ENCODE results near the gene C1S.
A peak's percentile ranks its signal among the peaks of the same experiment; 100 is the strongest.
"Not testable (repeated sequence)": the region's sequence is repeated elsewhere in the genome, so short reads cannot be mapped to it uniquely, and the experiment has no call there.

C1S gene

GRCh38 chr12:7060353-7060954 is at the start of gene C1S:
Gene C1S, plus strand, starts transcription at chr12:7060718. Its CDS starts 1,195 bp downstream, at chr12:7061913.
- DNase-seq (ENCODE audit: low spot score) = peak; percentile 73

- not testable (repeated sequence) for DNase-seq (ENCODE audit: low spot score)
Measured at GRCh38 chr12:7011398-7011797, 49.1 kb upstream of the C1S start.

GRCh38 chr12:7012024-7012607 is 48.4 kb upstream of the C1S start:
- DNase-seq (ENCODE audit: low spot score) = peak; percentile 94

- DNase-seq (ENCODE audit: low spot score) = no peak
Measured at GRCh38 chr12:7013101-7013500, 47.4 kb upstream of the C1S start.

- no peak for DNase-seq (ENCODE audit: low spot score)
Measured at GRCh38 chr12:7015555-7016370, 44.8 kb upstream of the C1S start.

GRCh38 chr12:7016958-7017571 is 43.5 kb upstream of the C1S start:
- no peak for DNase-seq (ENCODE audit: low spot score)

- no peak for DNase-seq (ENCODE audit: low spot score)
Measured at GRCh38 chr12:7017870-7018349, 42.6 kb upstream of the C1S start.

GRCh38 chr12:7018350-7019042 is 42.0 kb upstream of the C1S start, which contains the start of gene LPCAT3:
Gene LPCAT3, minus strand, starts transcription at chr12:7018476. Its CDS starts 52 bp downstream, at chr12:7018424.
- DNase-seq (ENCODE audit: low spot score) = peak; percentile 96

- DNase-seq (ENCODE audit: low spot score) = peak; percentile 31
Measured at GRCh38 chr12:7019043-7019569, 41.4 kb upstream of the C1S start.

- DNase-seq (ENCODE audit: low spot score) = no peak
Measured at GRCh38 chr12:7021956-7022355, 38.6 kb upstream of the C1S start.

- DNase-seq (ENCODE audit: low spot score) = no peak
Measured at GRCh38 chr12:7023114-7023513, 37.4 kb upstream of the C1S start.

- DNase-seq (ENCODE audit: low spot score) = no peak
Measured at GRCh38 chr12:7026854-7027253, 33.7 kb upstream of the C1S start.

- DNase-seq (ENCODE audit: low spot score) = no peak
Measured at GRCh38 chr12:7031306-7031705, 29.2 kb upstream of the C1S start.

GRCh38 chr12:7032990-7033389 is 27.5 kb upstream of the C1S start:
- no peak for DNase-seq (ENCODE audit: low spot score)

GRCh38 chr12:7034464-7034863 is 26.1 kb upstream of the C1S start:
- DNase-seq (ENCODE audit: low spot score) = no peak

- no peak for DNase-seq (ENCODE audit: low spot score)
Measured at GRCh38 chr12:7035463-7035862, 25.1 kb upstream of the C1S start.

GRCh38 chr12:7037411-7037810 is 23.1 kb upstream of the C1S start:
- DNase-seq (ENCODE audit: low spot score) = not testable (repeated sequence)

- no peak for DNase-seq (ENCODE audit: low spot score)
Measured at GRCh38 chr12:7038591-7038990, 21.9 kb upstream of the C1S start.

- DNase-seq (ENCODE audit: low spot score) = no peak
Measured at GRCh38 chr12:7039403-7039802, 21.1 kb upstream of the C1S start.

- DNase-seq (ENCODE audit: low spot score) = peak; percentile 73
Measured at GRCh38 chr12:7042842-7043241, 17.7 kb upstream of the C1S start.

GRCh38 chr12:7045913-7046312 is 14.6 kb upstream of the C1S start:
- DNase-seq (ENCODE audit: low spot score) = no peak
